Loucy (cell line): ENCODE results near the gene GPR18.

Experiments
- H2AFZ ChIP-seq: fragments of 200-600 bp; sonication (generic); 2 replicates; pipeline ENCODE4 v1.6.0; 2016; ENCODE audit warnings: antibody characterized with exemption, mild to moderate bottlenecking, low read length, moderate library complexity
- H3F3A ChIP-seq: fragments of 200-600 bp; 2 replicates; pipeline ENCODE4 v1.6.0; 2016; ENCODE audit warnings: antibody characterized with exemption, low read depth, mild to moderate bottlenecking
- H3K27me3 ChIP-seq: fragments of 200-600 bp; sonication (generic); 2 replicates; pipeline ENCODE4 v1.6.1; 2014; ENCODE audit warnings: low read length, mild to moderate bottlenecking; ENCODE audit not compliant: insufficient read depth, poor library complexity, severe bottlenecking
- H3K36me3 ChIP-seq: fragments of 200-600 bp; sonication (generic); 2 replicates; pipeline ENCODE4 v1.6.1; 2016; ENCODE audit warnings: low read length; ENCODE audit not compliant: insufficient read depth
- H3K4me1 ChIP-seq: fragments of 200-600 bp; sonication (generic); 2 replicates; pipeline ENCODE4 v1.5.1; 2014; ENCODE audit warnings: low read length, mild to moderate bottlenecking; ENCODE audit not compliant: insufficient read depth, poor library complexity, severe bottlenecking
- H3K4me2 ChIP-seq: fragments of 200-600 bp; sonication (generic); 2 replicates; pipeline ENCODE4 v1.6.0; 2014; ENCODE audit warnings: antibody characterized with exemption, low read length, low read depth, mild to moderate bottlenecking; ENCODE audit not compliant: poor library complexity, severe bottlenecking
- H3K4me3 ChIP-seq: fragments of 200-600 bp; sonication (generic); 2 replicates; pipeline ENCODE4 v1.5.1; 2014; ENCODE audit warnings: low read length, mild to moderate bottlenecking, mixed read lengths; ENCODE audit not compliant: poor library complexity, severe bottlenecking
- H3K79me2 ChIP-seq: fragments of 200-600 bp; sonication (generic); 2 replicates; pipeline ENCODE4 v1.6.1; 2014; ENCODE audit warnings: low read length; ENCODE audit not compliant: insufficient read depth
- H3K9ac ChIP-seq: fragments of 200-600 bp; sonication (generic); 2 replicates; pipeline ENCODE4 v1.6.0; 2014; ENCODE audit warnings: mild to moderate bottlenecking, low read depth, low read length, moderate library complexity; ENCODE audit not compliant: poor library complexity, severe bottlenecking
- H3K9me2 ChIP-seq: fragments of 200-600 bp; sonication (generic); replicated peaks from 2 replicates; pipeline ENCODE4 v1.6.1; 2016; ENCODE audit warnings: low read depth, low read length, mixed read lengths
- H3K9me3 ChIP-seq: fragments of 200-600 bp; sonication (generic); 2 replicates; pipeline ENCODE4 v1.6.1; 2014; ENCODE audit warnings: mild to moderate bottlenecking, antibody characterized with exemption, low read length, low read depth; ENCODE audit not compliant: insufficient read depth
- H4K20me1 ChIP-seq: fragments of 200-600 bp; sonication (generic); 2 replicates; pipeline ENCODE4 v1.6.0; 2014; ENCODE audit warnings: antibody characterized with exemption, low read length, mild to moderate bottlenecking; ENCODE audit not compliant: insufficient read depth, poor library complexity, severe bottlenecking
- CTCF ChIP-seq: fragments of 200-600 bp; sonication (generic); conservative IDR thresholded peaks from 2 replicates; pipeline ENCODE4 v1.5.1; 2014; ENCODE audit warnings: mild to moderate bottlenecking, antibody characterized with exemption, low read length
- EZH2phosphoT487 ChIP-seq: fragments of 200-600 bp; IDR thresholded peaks from 2 replicates; pipeline ENCODE4 v1.6.1; 2018; ENCODE audit warnings: antibody characterized with exemption, mild to moderate bottlenecking, moderate library complexity, borderline replicate concordance

GPR18 gene

DNA sequence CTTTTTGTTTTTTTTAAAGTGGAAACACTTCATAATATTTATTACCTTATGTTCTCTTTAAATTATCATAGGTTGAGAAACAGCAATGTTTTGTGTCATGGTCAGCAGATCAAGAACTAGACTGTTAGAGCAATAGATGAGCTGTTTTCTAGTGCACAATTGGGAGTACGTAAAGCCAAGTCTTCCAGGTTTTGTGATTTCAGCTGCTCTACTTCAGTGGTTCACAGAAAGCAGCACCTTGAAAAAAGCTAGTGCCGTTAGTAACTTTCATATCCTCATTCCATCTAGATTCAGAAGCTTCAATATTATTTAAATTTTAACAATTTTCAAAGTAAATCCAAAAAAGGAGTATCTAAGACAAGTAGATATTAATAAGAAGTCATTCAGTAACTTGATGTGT, 1.9 kb downstream of the GPR18 start:
- no peak overlapping the region for H3K4me2 ChIP-seq
- H3K9me2 ChIP-seq, result no peaks in the 10 kb centered on the region
- no peaks in the 10 kb centered on the region for H3K27me3 ChIP-seq
- peaks cover 34% of the 10 kb centered on the region for H3K79me2 ChIP-seq
- TF ChIP-seq CTCF (no peak), EZH2phosphoT487 (no peak)
- H3F3A ChIP-seq, result no peaks in the 10 kb centered on the region
- no peaks in the 10 kb centered on the region for H4K20me1 ChIP-seq
- peaks cover 47% of the 10 kb centered on the region; the same call in 1 of the 2 replicates for H3K36me3 ChIP-seq
- H3K4me1 ChIP-seq, result peaks cover 27% of the 10 kb centered on the region
- no peak overlapping the region for H3K4me3 ChIP-seq
- H3K9me3 ChIP-seq, result no peaks in the 10 kb centered on the region
- no peak overlapping the region for H3K9ac ChIP-seq
- no peak overlapping the region for H2AFZ ChIP-seq

- H3F3A ChIP-seq, result no peaks in the 10 kb centered on the region
- peaks cover 43% of the 10 kb centered on the region; the same call in 1 of the 2 replicates for H3K36me3 ChIP-seq
- H3K9ac ChIP-seq, result no peak overlapping the region
- H3K4me3 ChIP-seq, result no peak overlapping the region
- no peaks in the 10 kb centered on the region for H4K20me1 ChIP-seq
- no peaks in the 10 kb centered on the region for H3K9me3 ChIP-seq
- no peaks in the 10 kb centered on the region for H3K9me2 ChIP-seq
- no peak for TF ChIP-seq EZH2phosphoT487
- no peak for TF ChIP-seq CTCF
- no peak overlapping the region for H3K4me2 ChIP-seq
- peaks cover 35% of the 10 kb centered on the region for H3K79me2 ChIP-seq
- peaks cover 18% of the 10 kb centered on the region for H3K4me1 ChIP-seq
- H3K27me3 ChIP-seq, result no peaks in the 10 kb centered on the region
- H2AFZ ChIP-seq, result no peak overlapping the region
Observed at GRCh38 chr13:99255271-99255670, 2.9 kb downstream of the GPR18 start.

GRCh38 chr13:99254830-99255229, 3.3 kb downstream of the GPR18 start:
- no peak overlapping the region for H3K4me2 ChIP-seq
- H3F3A ChIP-seq, result no peaks in the 10 kb centered on the region
- peaks cover 35% of the 10 kb centered on the region for H3K79me2 ChIP-seq

More at GRCh38 chr13:99254830-99255229, 3.3 kb downstream of the GPR18 start:
- TF ChIP-seq EZH2phosphoT487 (no peak), CTCF (no peak)
- no peak overlapping the region for H3K9ac ChIP-seq
- peaks cover 18% of the 10 kb centered on the region for H3K4me1 ChIP-seq
- H3K9me2 ChIP-seq, result no peaks in the 10 kb centered on the region
- no peak overlapping the region for H2AFZ ChIP-seq
- no peaks in the 10 kb centered on the region for H3K9me3 ChIP-seq
- H4K20me1 ChIP-seq, result no peaks in the 10 kb centered on the region
- H3K27me3 ChIP-seq, result no peaks in the 10 kb centered on the region
- H3K4me3 ChIP-seq, result no peak overlapping the region
- peaks cover 40% of the 10 kb centered on the region; the same call in 1 of the 2 replicates for H3K36me3 ChIP-seq
